GM21367 (cell line): Measurements from ENCODE around the gene RCCD1.

Experiments used
- ATAC-seq: cut with Tn5 transposase; IDR thresholded peaks from one replicate; pipeline ENCODE4 v1.9.1; 2021; ENCODE audit not compliant: unreplicated experiment

Gene RCCD1

GRCh38 chr15:91001209-91001608 is 46.5 kb downstream of the RCCD1 start:
- no peak for ATAC-seq

GRCh38 chr15:91007266-91007665 is 52.6 kb downstream of the RCCD1 start:
- no peak for ATAC-seq
